H1 (cell line): ENCODE results near the gene LDLRAD4.

Source experiments
- CTCF ChIP-seq, 3 experiments: IDR thresholded peaks; 1 replicate in 2 of 3; 2 replicates in 1 of 3; pipeline versions ENCODE4 v1.5.1 to v1.6.1; 2011; ENCODE audit warnings: low read length in 3 of 3, mild to moderate bottlenecking in 3 of 3, inconsistent platforms in 2 of 3, low read depth in 1 of 3, moderate library complexity in 1 of 3; ENCODE audit not compliant: insufficient read depth in 1 of 3; ENCODE audit errors: control extremely low read depth in 1 of 3
- MAFK ChIP-seq: IDR thresholded peaks from 2 replicates; pipeline ENCODE4 v1.6.1; 2012; ENCODE audit warnings: low read depth, mild to moderate bottlenecking, improper control_type of control experiment, low read length
- POLR2A ChIP-seq, 2 experiments: IDR thresholded peaks; 1 replicate in 1 of 2; 2 replicates in 1 of 2; pipeline ENCODE4 v1.6.1; 2011; ENCODE audit warnings: low read depth in 2 of 2, low read length in 2 of 2, mild to moderate bottlenecking in 2 of 2; ENCODE audit errors: control extremely low read depth in 1 of 2

- TF ChIP-seq MAFK, result no peak
- no peak for TF ChIP-seq CTCF (IDR thresholded peaks at IDR 0.05; ENCODE audit: control extremely low read depth in 1 of 3, insufficient read depth in 1 of 3, low read depth in 1 of 3, low read length in 3 of 3)
- TF ChIP-seq POLR2A (IDR thresholded peaks at IDR 0.05; ENCODE audit: control extremely low read depth in 1 of 2, low read depth in 2 of 2, low read length in 2 of 2), result no peak
These were observed 242.4 kb downstream of the LDLRAD4 start for GRCh38 chr18:13460946-13461345.
